Measurements from ENCODE around the gene DNAL4. TPM values are rescaled to one million over a fixed set of nuclear protein-coding genes. Genes with fewer than 3 reads are reported as not detected.

DNAL4 gene
- total RNA-seq, 2 experiments from 2014 or later: 9.3 to 12.0 TPM

DNA sequence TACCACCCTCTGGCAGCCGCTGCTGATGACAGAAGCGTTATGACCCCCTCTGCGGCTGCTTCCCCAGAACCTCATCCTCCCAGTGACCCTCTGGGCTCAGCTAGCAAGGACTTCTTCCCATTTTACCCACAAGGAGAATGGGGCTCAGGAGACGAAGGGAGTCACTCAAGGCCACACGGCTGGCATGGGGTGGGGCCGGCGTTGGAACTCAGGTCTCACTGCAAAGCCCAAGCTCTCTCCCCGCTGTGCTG lies 21.4 kb downstream of the DNAL4 start:
- Mint-ChIP-seq H3K36me3 (no peaks in the 10 kb centered on the region), H3K27me3 (no peaks in the 10 kb centered on the region), H3K4me3 (no peak overlapping the region), H3K27ac (no peak overlapping the region), H3K4me1 (peaks cover 12% of the 10 kb centered on the region), H3K9me3 (no peaks in the 10 kb centered on the region)
- no peak for ATAC-seq (ENCODE audit: low read depth)
- DNase-seq: no peak
- POLR2A ChIA-PET: no interaction called here

DNA sequence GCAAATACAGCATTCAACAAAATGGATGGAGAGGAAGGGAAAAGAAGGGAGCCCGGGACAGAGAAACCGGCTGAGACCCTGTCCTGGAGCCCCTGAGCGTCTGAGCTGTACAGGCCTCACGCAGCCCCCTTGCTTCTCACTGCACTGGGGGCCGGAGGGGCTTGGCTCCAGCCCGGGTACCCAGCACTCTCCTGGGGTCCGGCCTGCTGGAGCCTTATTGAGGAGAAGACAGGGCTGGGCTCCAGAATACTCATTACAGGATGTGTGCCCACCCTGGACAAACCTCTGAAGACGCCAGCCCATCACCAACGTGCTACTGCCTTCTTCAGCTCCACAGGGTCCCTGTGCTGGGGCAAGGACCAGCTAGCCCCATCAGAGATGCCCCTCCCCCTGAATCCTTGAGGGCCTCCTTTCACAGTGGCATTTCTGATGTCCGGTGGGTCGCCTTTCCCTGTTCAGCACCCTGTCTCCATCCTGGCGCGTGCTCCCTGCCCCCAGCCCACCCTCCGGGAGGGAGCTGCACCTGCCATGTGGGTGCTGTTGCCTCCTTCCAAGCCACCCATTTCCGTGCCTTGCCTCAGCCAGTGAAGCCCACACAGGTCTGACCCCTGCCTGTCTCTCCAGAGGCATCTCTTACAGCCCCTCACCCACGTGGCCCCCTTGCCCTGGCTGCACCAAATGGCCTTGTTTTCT lies 23.5 kb downstream of the DNAL4 start:
- Mint-ChIP-seq H3K27me3 (no peaks in the 10 kb centered on the region), H3K4me1 (peaks cover 9% of the 10 kb centered on the region), H3K4me3 (no peak overlapping the region), H3K9me3 (no peaks in the 10 kb centered on the region), H3K27ac (no peak overlapping the region), H3K36me3 (no peaks in the 10 kb centered on the region)
- DNase-seq (no peak), ATAC-seq (ENCODE audit: low read depth) (no peak)
- POLR2A ChIA-PET: no interaction called here

- no peak overlapping the region for H3K4me3 Mint-ChIP-seq
- H3K4me1 Mint-ChIP-seq: peaks cover 4% of the 10 kb centered on the region
- DNase-seq: no peak
- POLR2A ChIA-PET: interaction anchor here (0.5 kb wide), 1 partner anchor 108 kb away, joined by 3 read pairs; no protein-coding TSS in a partner anchor
- no peak overlapping the region for H3K27ac Mint-ChIP-seq
- ATAC-seq (ENCODE audit: low read depth): no peak
- no peaks in the 10 kb centered on the region for H3K36me3 Mint-ChIP-seq
- no peaks in the 10 kb centered on the region for H3K27me3 Mint-ChIP-seq
- H3K9me3 Mint-ChIP-seq: no peaks in the 10 kb centered on the region
Observed at GRCh38 chr22:38768036-38768435, 25.9 kb downstream of the DNAL4 start.

DNA sequence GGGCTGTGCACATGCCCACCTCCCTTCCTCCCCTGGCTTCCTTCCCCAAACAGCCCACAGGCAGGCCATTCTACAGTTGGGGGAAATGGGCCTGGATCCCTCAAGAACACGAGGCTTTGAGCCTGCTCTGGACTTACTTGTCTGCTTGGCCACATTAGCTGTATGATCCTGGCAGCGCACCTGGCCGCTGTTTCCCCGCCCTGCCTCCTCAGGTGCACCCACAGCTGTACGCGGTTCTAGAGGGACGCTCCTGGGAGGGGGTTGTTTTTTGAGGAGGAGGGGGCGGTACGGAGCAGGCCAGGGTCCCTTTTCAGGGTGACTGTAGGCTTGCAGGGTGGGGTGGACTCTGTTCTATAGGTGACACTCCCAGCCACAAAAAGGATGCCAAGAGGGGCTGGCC lies 26.6 kb downstream of the DNAL4 start:
- DNase-seq: no peak
- POLR2A ChIA-PET: interaction anchor here (0.6 to 1.9 kb wide), 3 partner anchors 9 to 35 kb away, joined by 3 to 12 read pairs (median 3); no protein-coding TSS in a partner anchor
- Mint-ChIP-seq H3K4me3 (no peak overlapping the region), H3K27me3 (no peaks in the 10 kb centered on the region), H3K27ac (no peak overlapping the region), H3K9me3 (no peaks in the 10 kb centered on the region), H3K36me3 (no peaks in the 10 kb centered on the region), H3K4me1 (peaks cover 4% of the 10 kb centered on the region)
- ATAC-seq (ENCODE audit: low read depth): no peak

- no peak overlapping the region for H3K27ac Mint-ChIP-seq
Observed at GRCh38 chr22:38766076-38766777, 27.7 kb downstream of the DNAL4 start.

GRCh38 chr22:38762551-38762983 lies 31.4 kb downstream of the DNAL4 start:
- no peaks in the 10 kb centered on the region for H3K27me3 Mint-ChIP-seq
- no peak overlapping the region for H3K4me3 Mint-ChIP-seq
- DNase-seq: no peak
- H3K4me1 Mint-ChIP-seq: peaks cover 18% of the 10 kb centered on the region
- H3K9me3 Mint-ChIP-seq: no peaks in the 10 kb centered on the region
- ATAC-seq (ENCODE audit: low read depth): no peak
- peaks cover 4% of the 10 kb centered on the region for H3K36me3 Mint-ChIP-seq
- POLR2A ChIA-PET: interaction anchor here (2.4 to 20.2 kb wide), 2 partner anchors 10 to 27 kb away, joined by 9 to 386 read pairs; no protein-coding TSS in a partner anchor
- H3K27ac Mint-ChIP-seq: no peak overlapping the region

More at GRCh38 chr22:38766076-38766777, 27.7 kb downstream of the DNAL4 start:
- ATAC-seq (ENCODE audit: low read depth) (peak; percentile 46), DNase-seq (peak; percentile 55)
- Mint-ChIP-seq H3K36me3 (no peaks in the 10 kb centered on the region), H3K9me3 (no peaks in the 10 kb centered on the region), H3K4me3 (no peak overlapping the region), H3K4me1 (peaks cover 4% of the 10 kb centered on the region), H3K27me3 (no peaks in the 10 kb centered on the region)
- POLR2A ChIA-PET: interaction anchor here (0.9 to 1.9 kb wide), 4 partner anchors 8 to 38 kb away, joined by 3 to 12 read pairs (median 4); no protein-coding TSS in a partner anchor

GRCh38 chr22:38761202-38762162 lies 32.5 kb downstream of the DNAL4 start:
- H3K27ac Mint-ChIP-seq: no peak overlapping the region
- no peak for DNase-seq
- no peaks in the 10 kb centered on the region for H3K27me3 Mint-ChIP-seq
- H3K4me3 Mint-ChIP-seq: no peak overlapping the region
- H3K4me1 Mint-ChIP-seq: peaks cover 22% of the 10 kb centered on the region
- H3K36me3 Mint-ChIP-seq: peaks cover 9% of the 10 kb centered on the region
- no peak for ATAC-seq (ENCODE audit: low read depth)
- H3K9me3 Mint-ChIP-seq: no peaks in the 10 kb centered on the region
- POLR2A ChIA-PET: interaction anchor here (2.4 to 20.2 kb wide), 2 partner anchors 9 to 26 kb away, joined by 9 to 386 read pairs; no protein-coding TSS in a partner anchor

DNA sequence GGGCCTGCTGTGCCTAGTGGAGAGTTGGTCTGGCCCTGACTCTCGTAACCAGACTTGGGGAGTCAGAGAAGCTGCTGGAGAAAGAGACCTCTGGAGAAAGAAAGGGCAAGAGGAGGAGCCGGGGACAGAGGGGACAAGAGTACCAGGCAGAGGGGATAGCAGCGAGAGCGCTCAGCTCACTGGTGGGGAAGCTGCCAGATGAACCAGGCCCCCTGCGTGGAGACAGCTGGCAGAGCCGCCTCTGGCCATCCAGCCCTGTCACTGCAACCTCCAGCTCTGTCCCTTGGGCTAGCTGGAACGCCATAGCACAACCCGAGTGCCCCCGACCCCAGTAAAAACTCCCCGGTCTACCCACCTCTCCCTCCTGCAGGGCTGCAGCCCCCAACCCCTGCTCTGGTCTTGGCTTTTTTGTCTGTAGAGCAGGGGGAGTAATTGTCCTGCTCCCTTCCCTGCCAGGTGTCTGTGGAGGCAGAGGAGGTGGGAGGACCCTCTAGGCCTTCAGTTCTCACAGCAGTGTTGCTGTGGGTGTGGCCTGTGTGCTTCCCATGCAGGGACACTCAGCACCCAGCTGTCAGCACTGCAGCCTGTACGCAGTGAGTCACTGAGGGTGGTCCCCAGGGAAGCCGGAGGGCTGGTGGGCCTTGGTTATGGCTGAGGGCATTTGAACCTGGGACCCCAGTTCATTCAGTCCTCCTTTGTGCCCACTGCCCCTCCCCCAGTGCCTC lies 33.3 kb downstream of the DNAL4 start:
- no peak overlapping the region for H3K27ac Mint-ChIP-seq
- ATAC-seq (ENCODE audit: low read depth) (no peak), DNase-seq (no peak)
- POLR2A ChIA-PET: interaction anchor here (0.6 to 20.2 kb wide), 3 partner anchors 8 to 71 kb away, joined by 3 to 386 read pairs (median 9); no protein-coding TSS in a partner anchor
- H3K36me3 Mint-ChIP-seq: peaks cover 9% of the 10 kb centered on the region
- H3K4me3 Mint-ChIP-seq: no peak overlapping the region
- no peaks in the 10 kb centered on the region for H3K9me3 Mint-ChIP-seq
- no peaks in the 10 kb centered on the region for H3K27me3 Mint-ChIP-seq
- H3K4me1 Mint-ChIP-seq: peaks cover 20% of the 10 kb centered on the region

- Mint-ChIP-seq H3K27me3 (no peaks in the 10 kb centered on the region), H3K27ac (peak overlapping the region; percentile 77), H3K4me3 (peak overlapping the region; percentile 98), H3K9me3 (no peaks in the 10 kb centered on the region), H3K4me1 (peaks cover 20% of the 10 kb centered on the region), H3K36me3 (peaks cover 16% of the 10 kb centered on the region)
- POLR2A ChIA-PET: interaction anchor here (0.6 to 20.2 kb wide), 8 partner anchors 8 to 217 kb away, joined by 3 to 386 read pairs (median 3); partner anchors contain the start of genes GTPBP1 and TOMM22
- no peak for ATAC-seq (ENCODE audit: low read depth)
- no peak for DNase-seq
Observed at GRCh38 chr22:38759005-38759404, 34.9 kb downstream of the DNAL4 start.

DNA sequence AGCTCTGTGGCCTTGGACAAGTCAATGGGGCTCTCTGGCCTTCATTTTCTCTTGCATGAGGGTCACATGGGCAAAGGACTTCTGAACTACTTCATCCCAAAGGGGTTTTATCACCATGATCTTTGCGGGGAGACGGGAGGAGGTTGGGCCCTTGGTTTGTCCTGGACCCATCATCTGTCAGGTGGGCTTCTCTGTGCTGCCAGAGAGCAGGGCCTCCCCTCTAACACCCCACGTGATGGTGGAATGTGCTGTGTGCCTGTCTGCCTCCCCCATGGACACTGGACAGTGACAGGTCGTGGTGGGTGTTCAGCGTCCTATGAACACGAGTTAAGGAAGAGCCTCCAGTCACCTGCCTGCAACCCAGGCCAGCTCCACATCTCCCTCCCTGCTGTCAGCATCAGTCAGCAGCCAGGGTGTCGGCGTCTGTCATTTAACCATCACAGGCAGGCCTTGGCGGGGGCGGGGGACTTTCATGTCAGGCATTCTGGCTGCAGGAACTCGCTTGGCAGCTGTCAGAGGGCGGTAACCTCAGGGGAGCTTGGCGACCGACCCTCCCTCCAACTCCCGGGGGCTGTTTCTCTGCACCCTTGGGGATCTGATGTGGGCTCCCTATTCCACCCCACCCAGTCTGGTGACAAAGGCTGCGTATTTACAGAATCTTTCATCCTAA lies 35.5 kb downstream of the DNAL4 start:
- no peaks in the 10 kb centered on the region for H3K9me3 Mint-ChIP-seq
- no peaks in the 10 kb centered on the region for H3K27me3 Mint-ChIP-seq
- DNase-seq (peak; percentile 62), ATAC-seq (ENCODE audit: low read depth) (no peak)
- POLR2A ChIA-PET: interaction anchor here (0.6 to 20.2 kb wide), 8 partner anchors 9 to 217 kb away, joined by 3 to 386 read pairs (median 3); partner anchors contain the start of genes GTPBP1 and TOMM22
- H3K27ac Mint-ChIP-seq: peak overlapping the region; percentile 77
- peaks cover 22% of the 10 kb centered on the region for H3K36me3 Mint-ChIP-seq
- peaks cover 25% of the 10 kb centered on the region for H3K4me1 Mint-ChIP-seq
- peak overlapping the region; percentile 98 for H3K4me3 Mint-ChIP-seq

DNA sequence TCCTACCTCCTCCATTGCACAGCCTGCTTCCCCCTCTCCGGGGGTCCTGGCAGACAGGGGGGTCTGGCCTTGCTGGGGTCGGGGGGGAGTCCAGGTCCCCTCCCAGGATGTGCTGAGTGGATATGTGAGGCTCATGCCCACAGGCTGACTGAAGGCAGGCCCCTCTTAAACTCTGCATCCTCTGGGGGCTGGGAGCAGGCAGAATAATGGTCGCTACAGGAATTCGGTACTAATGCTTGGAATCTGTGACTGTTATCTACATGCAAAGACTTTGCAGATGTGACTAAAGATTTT lies 36.5 kb downstream of the DNAL4 start:
- peaks cover 29% of the 10 kb centered on the region for H3K36me3 Mint-ChIP-seq
- H3K27ac Mint-ChIP-seq: peak overlapping the region; percentile 96
- peaks cover 30% of the 10 kb centered on the region for H3K4me1 Mint-ChIP-seq
- H3K27me3 Mint-ChIP-seq: no peaks in the 10 kb centered on the region
- no peak for DNase-seq
- H3K4me3 Mint-ChIP-seq: peak overlapping the region; percentile 98
- ATAC-seq (ENCODE audit: low read depth): no peak
- H3K9me3 Mint-ChIP-seq: no peaks in the 10 kb centered on the region
- POLR2A ChIA-PET: interaction anchor here (1.2 to 20.2 kb wide), 2 partner anchors 11 to 21 kb away, joined by 3 to 386 read pairs; no protein-coding TSS in a partner anchor

Data from activated naive CD8-positive, alpha-beta T cell treated with anti-CD3 and anti-CD28 coated beads, Interleukin-2, amount 10 ng/mL, durations not matched to agents 7 days and 5 days (primary cell).